ENCODE results near the gene CYB5R4.
"Not testable (repeated sequence)": the region's sequence is repeated elsewhere in the genome, so short reads cannot be mapped to it uniquely, and the experiment has no call there.

CYB5R4 gene

DNA sequence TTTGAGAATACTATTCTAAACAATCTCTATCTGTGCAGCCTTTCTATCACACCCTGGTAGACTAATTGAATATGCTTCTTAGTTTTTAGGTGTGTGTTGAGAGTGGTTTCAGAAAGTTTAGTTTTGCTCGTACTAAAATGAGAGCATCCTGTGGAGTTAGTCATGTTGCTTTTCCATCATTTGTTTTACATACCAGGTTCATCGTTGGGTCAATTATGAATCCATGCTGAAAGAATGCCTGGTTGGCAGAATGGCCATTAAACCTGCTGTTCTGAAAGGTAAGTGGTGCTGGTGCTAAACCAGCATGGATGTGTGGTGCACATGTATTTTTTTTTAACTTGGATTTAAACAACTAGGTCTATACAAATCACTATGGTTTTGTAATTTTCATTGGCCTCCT lies 49.3 kb downstream of the CYB5R4 start:
- DNase-seq (ENCODE audit: low read depth) = no peak

DNA sequence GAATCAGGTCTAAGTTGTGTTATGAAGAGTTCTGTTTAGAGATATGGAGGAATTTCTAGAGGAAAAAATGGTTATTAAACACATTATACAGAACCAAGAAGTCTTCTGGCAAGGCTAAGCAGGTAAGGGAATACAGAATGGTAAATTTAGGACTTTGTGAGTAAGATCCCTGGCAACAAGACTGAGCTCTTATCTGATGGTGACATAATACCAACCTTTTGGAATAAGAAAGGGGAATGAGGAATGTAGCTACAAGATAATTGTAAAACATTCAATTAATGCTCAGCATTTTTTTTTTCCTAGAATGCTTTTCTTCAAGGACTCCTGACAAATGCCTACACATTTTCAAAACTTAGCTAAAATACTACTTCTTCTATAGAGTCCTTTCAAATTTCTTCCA lies 51.8 kb downstream of the CYB5R4 start:
- DNase-seq (ENCODE audit: low read depth) = no peak

DNA sequence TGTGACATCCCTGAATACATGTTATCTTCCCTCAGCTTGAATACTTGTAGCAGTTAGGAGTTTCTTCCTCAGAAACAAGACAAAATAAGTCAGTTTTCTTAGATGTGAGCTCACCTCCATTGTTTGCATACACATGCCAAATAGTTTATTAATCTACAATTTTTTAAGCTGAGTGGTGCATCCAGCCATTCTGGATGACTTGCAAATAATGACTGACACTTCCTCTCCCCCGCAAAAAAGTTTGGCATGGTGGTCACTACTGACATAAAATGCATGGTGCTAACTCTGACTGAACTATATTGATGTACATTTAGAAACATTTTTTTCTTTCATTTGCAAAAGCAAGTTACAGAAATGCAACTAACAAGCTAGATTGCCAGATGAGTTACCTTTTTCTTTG lies 55.5 kb downstream of the CYB5R4 start:
- no peak for DNase-seq (ENCODE audit: low read depth)

DNA sequence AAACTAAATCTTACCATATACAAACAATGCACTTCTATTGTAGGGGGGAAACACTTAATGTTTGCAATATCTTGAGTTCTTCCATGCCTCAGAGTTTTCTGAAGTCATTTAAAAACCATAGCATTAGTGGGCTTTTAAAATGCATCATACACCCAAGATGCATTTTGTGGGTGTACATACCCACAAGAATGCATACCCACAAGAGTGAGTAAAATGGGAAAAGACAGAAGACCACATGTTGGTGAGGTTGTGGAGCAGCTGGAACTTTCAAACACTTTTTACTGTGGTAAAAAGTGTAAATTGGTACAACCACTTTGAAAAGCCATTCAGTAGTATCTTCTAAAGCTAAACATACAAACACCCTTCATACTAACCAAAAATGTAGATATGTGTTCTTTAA lies 57.5 kb downstream of the CYB5R4 start:
- DNase-seq (ENCODE audit: low read depth) = no peak

DNA sequence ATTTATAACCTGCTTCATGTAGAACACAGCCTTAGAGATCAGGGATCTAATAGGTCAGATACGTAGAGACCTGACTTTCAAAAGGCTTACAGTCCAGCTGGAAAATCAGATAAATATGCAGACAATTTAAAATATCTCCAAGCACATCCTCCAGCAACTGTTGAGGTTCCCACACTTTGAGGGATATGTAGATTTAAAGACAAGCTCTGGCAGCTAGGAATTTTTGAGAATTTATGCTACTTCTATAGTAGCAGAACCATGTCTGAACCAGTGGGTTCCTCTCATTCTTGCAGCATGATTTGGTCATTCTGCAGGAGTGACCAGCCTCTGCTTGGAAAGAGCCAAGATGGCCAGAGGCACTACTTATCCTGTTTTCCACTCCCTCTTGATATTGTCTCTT lies 60.5 kb downstream of the CYB5R4 start:
- DNase-seq (ENCODE audit: low read depth) = no peak

DNA sequence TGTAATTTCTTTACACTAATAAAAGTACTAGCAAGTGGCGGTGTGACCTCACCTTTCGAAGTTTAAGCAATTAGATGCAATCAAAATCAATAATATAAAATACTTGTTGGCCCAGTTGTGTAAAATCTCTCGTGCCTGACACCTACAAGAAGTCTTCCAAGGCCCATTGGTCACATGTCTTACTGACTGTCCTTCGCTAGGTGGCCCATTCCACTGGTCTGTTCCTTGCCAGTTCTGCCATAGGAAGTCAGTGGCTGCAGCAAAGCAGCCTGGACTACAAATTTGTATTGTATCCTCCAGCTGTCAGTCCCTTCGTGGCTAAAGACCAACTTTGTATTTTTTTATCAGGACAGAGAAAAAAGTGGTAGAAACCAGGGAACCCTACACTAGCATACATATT lies 61.8 kb downstream of the CYB5R4 start:
- no peak for DNase-seq (ENCODE audit: low read depth)

DNA sequence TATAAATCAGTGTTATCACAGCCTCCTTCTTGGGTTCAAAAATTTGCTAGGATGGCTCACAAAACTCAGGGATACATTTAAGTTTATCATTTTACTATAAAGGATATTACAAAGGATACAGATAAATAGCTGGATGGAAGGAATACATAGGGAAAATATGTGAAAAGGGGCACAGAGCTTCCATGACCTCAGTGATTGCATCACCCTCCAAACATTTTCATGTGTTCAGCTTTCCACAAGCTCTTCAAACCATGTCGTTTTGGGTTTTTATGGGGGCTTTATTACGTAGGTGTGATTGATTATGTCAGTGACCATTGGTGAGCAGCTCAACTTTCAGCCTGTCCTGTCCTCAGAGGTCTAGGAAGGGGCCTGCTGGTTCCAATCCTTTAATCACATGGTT lies 68.0 kb downstream of the CYB5R4 start:
- DNase-seq (ENCODE audit: low read depth) = no peak

DNA sequence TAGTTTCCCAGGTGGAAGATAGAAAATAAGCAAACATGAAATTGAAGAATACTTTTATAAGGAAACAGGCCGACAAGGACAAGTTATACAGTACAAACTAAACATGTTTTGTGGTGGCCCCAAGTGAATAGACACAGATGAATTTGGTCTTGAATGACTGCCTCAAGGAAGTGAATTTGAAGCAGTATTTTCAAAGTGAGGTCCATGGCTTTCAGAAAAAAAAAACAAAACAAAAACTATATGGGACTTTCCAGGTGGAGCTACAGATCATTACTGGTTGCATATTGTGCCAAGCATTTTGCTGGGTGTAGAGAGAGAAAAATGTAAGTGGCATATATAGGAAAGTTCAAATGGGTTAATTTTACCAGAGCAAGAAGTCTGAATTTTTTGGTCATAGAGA lies 68.8 kb downstream of the CYB5R4 start:
- DNase-seq (ENCODE audit: low read depth) = no peak

DNA sequence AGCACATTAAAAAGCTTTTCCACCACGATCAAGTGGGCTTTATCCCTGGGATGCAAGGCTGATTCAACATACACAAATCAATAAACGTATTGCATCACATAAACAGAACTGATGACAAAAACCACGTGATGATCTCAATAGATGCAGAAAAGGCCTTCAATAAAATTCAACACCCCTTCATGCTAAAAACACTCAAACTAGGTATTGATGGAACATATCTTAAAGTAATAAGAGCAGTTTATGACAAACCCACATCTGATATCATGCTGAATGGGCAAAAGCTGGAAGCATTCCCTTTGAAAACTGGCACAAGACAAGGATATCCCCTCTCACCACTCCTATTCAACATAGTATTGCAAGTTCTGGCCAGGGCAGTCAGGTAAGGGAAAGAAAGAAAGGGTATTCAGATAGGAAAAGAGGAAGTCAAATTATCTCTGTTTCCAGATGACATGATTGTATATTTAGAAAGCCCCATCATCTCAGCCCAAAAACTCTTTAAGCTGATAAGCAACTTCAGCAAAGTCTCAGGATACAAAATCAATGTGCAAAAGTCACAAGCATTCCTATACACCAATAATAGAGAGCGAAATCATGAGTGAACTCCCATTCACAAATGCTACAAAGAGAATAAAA lies 86.8 kb downstream of the CYB5R4 start:
- DNase-seq (ENCODE audit: low read depth) = not testable (repeated sequence)

DNA sequence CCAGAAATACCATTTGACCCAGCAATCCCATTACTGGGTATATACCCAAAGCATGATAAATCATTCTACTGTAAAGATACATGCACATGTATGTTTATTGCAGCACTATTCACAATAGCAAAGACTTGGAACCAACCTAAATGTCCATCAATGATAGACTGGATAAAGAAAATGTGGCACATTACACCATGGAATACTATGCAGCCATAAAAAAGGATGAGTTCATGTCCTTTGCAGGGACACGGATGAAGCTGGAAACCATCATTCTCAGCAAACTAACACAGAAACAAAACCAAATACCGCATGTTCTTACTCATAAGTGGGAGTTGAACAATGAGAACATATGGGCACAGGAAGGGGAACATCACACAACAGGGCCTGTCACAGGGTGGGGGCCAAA lies 88.5 kb downstream of the CYB5R4 start:
- DNase-seq (ENCODE audit: low read depth) = not testable (repeated sequence)

DNA sequence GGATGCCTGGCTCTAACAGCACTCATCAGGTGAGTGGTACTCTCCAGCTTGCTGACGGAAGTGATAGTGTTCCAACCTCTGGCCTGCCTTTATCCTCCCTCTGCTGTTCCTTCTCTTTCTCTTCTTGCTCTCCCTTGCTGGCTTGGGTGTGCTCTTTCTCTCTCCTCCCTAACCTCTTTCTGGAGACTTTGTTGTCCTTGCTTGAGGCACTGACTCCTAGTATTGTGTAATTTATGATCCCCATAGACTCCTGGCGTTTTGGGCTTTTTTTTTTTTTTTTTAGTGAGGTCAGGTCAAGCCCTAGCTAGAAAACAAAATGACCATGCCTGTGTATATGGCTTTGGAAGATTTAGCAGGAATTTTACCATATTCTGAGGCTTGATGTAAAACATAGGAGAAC lies 89.4 kb downstream of the CYB5R4 start:
- no peak for DNase-seq (ENCODE audit: low read depth)

DNA sequence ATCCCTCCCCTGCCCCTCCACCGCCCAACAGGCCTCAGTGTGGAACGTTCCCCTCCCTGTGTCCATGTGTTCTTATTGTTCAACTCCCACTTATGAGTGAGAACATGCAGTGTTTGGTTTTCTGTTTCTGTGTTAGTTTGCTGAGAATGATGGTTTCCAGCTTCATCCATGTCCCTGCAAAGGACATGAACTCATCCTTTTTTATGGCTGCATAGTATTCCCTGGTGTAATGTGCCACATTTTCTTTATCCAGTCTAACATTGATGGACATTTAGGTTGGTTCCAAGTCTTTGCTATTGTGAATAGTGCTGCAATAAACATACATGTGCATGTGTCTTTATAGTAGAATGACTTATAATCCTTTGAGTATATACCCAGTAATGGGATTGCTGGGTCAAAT lies 91.9 kb downstream of the CYB5R4 start:
- DNase-seq (ENCODE audit: low read depth) = not testable (repeated sequence)

DNA sequence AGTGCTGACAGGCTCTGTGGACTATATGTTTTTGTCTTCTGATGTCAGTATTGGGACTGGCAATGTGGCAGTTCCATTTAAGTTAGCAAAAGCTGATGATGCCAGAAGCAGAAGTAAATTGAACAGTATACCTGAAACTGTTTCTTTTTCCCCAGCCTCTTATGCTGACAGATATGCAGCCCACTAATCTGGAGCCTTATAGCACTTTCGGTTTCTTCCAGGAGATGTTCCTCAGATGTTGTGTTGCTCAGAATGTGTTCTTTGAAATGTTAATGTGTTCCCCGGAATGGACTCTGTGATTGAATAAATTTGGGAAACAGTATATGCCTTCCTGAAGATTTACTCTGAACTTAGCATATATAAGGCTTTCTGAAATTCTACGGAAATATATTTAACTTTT lies 93.3 kb downstream of the CYB5R4 start:
- DNase-seq (ENCODE audit: low read depth) = no peak

DNA sequence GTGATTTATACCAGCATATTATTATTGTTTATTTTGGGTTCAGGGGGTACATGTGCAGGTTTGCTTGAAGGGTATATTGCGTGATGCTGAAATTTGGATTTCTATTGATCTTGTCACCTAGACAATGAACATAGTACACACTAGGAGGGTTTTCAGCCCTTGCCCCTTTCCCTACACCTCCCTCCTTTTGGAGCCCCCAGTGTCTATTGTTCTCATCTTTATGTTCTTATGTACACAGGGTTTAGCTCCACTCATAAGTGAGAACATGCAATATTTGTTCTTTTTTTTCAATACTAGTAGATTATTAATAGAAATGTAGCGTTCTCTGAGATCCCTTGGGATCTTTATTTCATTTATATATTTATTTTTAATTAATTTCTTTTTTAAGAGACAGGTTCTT lies 94.9 kb downstream of the CYB5R4 start:
- no peak for DNase-seq (ENCODE audit: low read depth)

DNA sequence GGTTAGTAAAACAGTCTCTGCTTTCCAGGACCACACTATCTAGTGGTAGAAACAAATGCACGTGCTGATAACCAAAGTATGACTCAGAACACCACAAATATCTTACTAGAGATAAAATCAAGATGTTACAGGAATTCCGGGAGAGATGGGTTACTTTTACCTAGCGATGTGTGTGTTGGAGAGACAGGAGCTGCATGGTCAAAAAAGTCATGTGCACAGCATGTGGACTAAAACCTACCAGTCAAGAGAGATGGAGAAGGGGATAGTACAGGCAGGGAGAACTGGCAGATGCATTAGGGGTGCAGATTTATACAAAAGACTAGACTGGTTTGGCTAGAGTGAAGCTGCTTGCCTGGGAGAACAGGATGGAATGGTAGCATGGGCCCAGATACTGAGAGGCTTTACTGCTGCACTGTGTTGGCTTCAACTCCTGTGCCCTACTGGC lies 98.8 kb downstream of the CYB5R4 start:
- no peak for DNase-seq (ENCODE audit: low read depth)

DNA sequence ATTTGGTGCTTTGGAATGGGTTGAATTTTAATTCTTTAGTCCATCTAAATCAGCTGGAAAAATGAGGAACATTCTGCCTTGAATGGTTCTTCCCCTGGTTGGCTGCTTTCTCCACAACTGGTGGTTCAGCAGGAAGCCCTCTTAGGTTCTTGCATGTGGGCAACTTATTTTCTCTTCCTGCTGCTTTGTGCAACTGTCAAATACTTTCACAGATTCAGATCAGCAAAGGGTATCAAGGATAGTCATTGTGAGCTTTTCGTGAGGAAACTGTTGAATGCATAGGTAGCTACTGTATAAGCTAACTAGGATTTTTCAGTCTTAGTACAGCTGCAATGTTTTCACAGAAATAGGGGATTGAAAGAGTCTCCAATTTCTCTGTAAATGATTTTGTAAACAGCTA lies 101.2 kb downstream of the CYB5R4 start:
- DNase-seq (ENCODE audit: low read depth) = no peak

DNA sequence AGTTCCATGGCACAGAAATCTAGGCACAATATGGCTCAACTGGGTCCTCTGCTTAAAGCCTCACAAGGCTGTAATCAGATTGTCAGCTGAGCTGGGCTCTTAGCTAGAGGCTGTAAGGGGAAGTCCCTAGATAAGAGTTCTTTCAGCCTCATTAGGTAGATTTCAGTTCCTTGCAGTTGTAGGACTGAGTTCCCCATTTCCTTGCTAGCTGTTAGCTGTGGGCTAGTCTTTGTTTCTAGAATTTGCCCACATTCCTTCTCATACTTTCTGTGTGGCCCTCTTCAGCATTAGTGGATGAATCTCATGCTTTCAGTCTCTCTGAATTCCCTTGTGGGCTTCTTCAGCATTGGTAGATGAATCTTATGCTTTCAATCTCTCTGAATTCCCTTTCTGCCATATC lies 103.1 kb downstream of the CYB5R4 start:
- DNase-seq (ENCODE audit: low read depth) = no peak

DNA sequence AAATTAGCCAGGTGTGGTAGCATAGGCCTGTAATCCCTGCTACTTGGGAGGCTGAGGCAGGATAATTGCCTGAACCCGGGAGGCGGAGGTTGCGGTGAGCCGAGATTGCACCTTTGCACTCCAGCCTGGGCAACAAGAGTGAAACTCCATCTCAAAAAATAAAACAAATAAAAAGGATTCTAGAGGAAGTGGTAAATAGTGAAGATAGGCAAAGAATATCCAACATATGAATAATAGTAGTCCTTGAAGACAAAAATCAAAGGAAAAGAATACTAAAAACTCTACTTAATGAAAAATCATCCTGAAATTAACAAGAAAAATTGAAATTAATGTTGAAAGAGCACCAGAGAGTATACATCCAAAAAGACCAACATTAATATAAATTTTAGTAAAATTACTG lies 107.0 kb downstream of the CYB5R4 start:
- no peak for DNase-seq (ENCODE audit: low read depth)

DNA sequence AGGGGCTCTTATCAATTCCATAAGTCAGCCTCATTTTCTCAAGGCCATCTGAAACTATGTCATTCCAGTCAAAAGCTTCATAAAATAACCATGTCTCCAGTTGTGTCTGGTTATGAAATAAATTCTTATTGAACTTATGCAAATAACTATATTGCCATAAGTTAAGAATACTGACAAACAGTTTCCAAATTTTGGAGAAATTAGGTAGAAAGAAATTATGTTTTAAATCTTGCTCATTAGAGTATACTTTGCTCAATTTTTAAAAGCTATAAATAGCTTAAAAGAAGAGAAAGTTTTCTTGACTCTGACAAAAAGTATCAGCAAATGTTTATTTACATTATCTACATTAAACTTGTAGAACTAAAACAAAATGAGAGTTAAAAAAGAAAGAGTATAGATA lies 111.1 kb downstream of the CYB5R4 start:
- DNase-seq (ENCODE audit: low read depth) = no peak

DNA sequence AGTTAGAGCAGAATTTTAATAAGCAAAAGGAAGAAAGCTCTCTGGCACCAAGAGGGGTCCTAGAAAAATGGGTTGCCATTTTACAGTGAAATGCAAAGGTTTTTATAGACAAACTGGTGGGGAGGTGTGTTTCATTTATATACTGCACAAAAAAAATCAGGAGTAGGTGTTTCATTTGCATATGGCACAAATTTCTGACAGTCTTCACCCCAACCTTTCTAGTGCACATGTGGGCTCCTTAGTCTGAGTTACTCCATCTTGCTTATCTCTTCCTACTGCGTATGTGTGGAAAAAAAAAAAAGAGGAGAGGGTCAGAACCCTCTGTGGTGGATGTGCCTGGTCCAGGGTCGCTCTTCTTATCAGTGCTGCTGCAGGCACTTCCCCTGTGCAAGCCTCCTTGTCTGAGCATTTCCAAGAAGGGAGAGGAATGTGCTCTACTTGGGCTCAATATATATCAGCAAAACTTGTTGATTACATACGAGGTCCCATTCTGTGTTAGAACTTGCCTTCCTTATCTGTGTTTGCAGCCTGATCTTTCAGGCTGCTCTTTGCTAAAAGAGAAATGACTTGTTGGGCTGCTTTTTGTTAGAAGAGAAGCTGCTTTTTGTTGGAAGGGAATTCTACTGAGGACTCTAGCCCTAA lies 115.0 kb downstream of the CYB5R4 start:
- DNase-seq (ENCODE audit: low read depth) = no peak

DNA sequence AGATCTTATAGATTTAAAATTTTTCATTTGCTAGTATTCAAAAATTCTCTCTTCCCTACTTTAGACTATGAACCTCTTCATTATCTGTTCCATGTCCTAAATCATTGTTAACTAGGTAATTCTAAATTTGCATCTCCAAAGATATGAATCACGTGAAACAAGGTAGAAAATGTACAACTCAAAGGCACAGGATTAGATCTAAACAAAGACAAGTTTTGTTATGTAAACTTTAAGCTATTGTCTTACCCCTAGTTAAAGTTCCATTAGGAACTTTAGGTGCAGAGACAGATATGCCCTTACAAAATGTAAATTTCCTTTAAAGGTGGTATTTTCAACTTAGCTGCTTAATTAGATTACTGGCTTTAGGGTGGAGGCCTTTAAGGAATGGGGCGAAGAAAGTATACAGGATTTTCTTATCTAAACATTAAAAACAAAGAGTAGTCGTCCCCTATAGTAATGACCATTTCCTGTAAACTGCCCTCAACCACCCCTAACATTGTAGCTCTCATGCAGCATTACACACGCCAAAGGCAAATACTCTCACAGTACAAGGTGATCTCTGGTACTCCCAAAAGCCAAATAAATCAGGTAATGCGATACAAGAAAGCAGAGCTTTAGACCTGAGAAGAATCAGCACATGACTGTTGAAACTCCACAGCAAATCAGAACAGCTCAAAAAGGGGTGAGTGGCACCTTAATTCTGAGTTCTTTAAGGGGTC lies 116.7 kb downstream of the CYB5R4 start:
- DNase-seq (ENCODE audit: low read depth) = no peak

DNA sequence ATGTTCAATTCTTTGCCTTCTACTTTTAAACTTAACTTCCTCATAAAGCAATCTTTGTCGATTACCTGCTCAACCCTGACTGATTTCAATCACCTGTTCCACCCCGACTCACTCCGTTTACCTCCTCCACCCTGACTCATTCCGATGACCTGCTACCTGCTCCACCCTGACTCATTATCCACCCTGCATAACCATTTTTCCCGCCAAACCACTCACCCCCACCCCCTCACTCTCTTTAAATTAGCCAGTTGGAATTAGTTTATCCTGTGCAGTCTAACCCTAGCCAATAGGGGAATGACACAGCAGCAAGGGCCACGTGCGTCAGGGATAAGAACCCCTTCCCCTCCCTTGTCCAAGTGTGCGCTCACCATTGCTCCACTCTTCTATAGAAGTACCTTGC lies 117.4 kb downstream of the CYB5R4 start:
- DNase-seq (ENCODE audit: low read depth) = no peak

DNA sequence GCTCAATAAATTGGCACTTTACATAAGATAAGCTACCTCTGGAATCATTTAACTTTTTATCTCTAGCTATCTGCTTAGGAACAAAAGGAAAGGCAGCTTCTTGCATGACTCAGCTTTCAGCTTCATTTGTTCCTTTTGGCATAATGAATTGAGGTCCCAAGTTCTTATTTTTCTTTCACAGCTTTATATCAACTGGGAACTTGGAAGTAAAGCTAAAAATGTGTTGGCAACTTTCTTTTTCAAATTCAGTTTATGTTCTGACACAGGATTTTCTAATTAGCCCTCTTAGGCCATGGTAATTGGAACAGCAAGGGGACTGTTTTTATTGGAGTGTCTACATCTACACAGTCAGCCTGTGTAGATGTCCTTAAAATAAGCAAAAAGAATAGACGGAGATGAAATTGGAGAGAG lies 118.8 kb downstream of the CYB5R4 start:
- peak; percentile 38 for DNase-seq (ENCODE audit: low read depth)

DNA sequence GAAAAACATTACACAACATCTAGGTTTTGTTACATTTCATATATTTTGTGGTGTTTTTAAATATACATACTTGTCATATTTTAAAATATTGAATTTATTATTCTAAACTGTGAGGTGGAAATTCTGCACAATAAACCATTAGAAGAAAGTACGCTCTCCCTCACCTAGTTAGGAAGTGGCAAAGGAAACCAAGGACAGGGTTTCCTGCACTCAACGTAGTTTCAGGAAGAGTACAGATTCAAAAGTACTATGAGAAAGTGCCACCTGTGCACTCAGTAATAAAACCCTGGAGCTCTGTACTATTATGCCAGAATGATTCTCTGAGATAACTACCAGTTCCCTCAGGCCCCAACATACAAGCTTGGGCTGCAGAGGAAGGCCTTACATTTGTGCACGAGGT lies 119.5 kb downstream of the CYB5R4 start:
- no peak for DNase-seq (ENCODE audit: low read depth)
